Coronary artery (tissue), 2 donors: ENCODE results near the gene LCLAT1.

Experiments used
- DNase-seq: peaks from one replicate; pipeline ENCODE4 v3.0.0-alpha.2; 2017; ENCODE audit warnings: low spot score
- H3K27ac ChIP-seq, 2 donors: fragments of 200-600 bp; sonication (generic); one replicate each; pipeline ENCODE4 v1.5.1; 2016 to 2019
- H3K4me3 ChIP-seq: fragments of 200-600 bp; sonication (generic); 2 replicates; pipeline ENCODE4 v1.5.1; 2016; ENCODE audit warnings: mild to moderate bottlenecking, moderate library complexity
- TF ChIP-seq, protein P1 (sequence below): fragments of 200-600 bp; sonication (generic); IDR thresholded peaks from one replicate; pipeline ENCODE4 v1.5.1; 2019; ENCODE audit warnings: antibody characterized with exemption

The LCLAT1 gene

GRCh38 chr2:30447149-30448045 is at the start of gene LCLAT1:
Gene LCLAT1, plus strand, starts transcription at chr2:30447246. Its CDS starts 78,345 bp downstream, at chr2:30525591.
- H3K27ac ChIP-seq = peak within 1 kb of the TSS; percentile 79 to 90
- H3K4me3 ChIP-seq = peak within 1 kb of the TSS; percentile 98
- TF ChIP-seq, protein P1, sequence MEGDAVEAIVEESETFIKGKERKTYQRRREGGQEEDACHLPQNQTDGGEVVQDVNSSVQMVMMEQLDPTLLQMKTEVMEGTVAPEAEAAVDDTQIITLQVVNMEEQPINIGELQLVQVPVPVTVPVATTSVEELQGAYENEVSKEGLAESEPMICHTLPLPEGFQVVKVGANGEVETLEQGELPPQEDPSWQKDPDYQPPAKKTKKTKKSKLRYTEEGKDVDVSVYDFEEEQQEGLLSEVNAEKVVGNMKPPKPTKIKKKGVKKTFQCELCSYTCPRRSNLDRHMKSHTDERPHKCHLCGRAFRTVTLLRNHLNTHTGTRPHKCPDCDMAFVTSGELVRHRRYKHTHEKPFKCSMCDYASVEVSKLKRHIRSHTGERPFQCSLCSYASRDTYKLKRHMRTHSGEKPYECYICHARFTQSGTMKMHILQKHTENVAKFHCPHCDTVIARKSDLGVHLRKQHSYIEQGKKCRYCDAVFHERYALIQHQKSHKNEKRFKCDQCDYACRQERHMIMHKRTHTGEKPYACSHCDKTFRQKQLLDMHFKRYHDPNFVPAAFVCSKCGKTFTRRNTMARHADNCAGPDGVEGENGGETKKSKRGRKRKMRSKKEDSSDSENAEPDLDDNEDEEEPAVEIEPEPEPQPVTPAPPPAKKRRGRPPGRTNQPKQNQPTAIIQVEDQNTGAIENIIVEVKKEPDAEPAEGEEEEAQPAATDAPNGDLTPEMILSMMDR = no peak
- DNase-seq = peak; percentile 86

GRCh38 chr2:30398084-30398873 is 48.8 kb upstream of the LCLAT1 start:
- TF ChIP-seq, protein P1 = no peak
- DNase-seq = no peak
- H3K27ac ChIP-seq = peak overlapping the region; percentile 10 to 19

GRCh38 chr2:30400151-30400954 is 46.7 kb upstream of the LCLAT1 start:
- Histone ChIP-seq H3K27ac (peak overlapping the region; percentile 38 to 43), H3K4me3 (no peak overlapping the region)
- TF ChIP-seq, protein P1 = no peak
- no peak for DNase-seq

More at GRCh38 chr2:30398084-30398873, 48.8 kb upstream of the LCLAT1 start:
- no peak overlapping the region for H3K4me3 ChIP-seq

- DNase-seq = no peak
Observed at GRCh38 chr2:30402441-30403182, 44.4 kb upstream of the LCLAT1 start.

GRCh38 chr2:30403592-30404312 is 43.3 kb upstream of the LCLAT1 start:
- no peak overlapping the region for H3K4me3 ChIP-seq

More at GRCh38 chr2:30402441-30403182, 44.4 kb upstream of the LCLAT1 start:
- H3K27ac ChIP-seq = no peak overlapping the region
- no peak overlapping the region for H3K4me3 ChIP-seq
- TF ChIP-seq, protein P1 = no peak

More at GRCh38 chr2:30403592-30404312, 43.3 kb upstream of the LCLAT1 start:
- no peak for DNase-seq
- peak overlapping the region in 1 of 2 donors; percentile 36 for H3K27ac ChIP-seq
- TF ChIP-seq, protein P1 = no peak
